H1 (cell line): ENCODE measurements around the gene INTS1. TPM values are rescaled to one million over a fixed set of nuclear protein-coding genes. Genes with fewer than 3 reads are reported as not detected.

Experiments
- CTCF ChIA-PET: fragments of 300-600 bp; sonication (Branson Sonifier 250); formaldehyde crosslinking; loops from one replicate; lab custom pipeline; 2021; ENCODE audit not compliant: partially characterized antibody; lab: Charles Lee
- POLR2A ChIA-PET: fragments of 300-600 bp; sonication (Branson Sonifier 250); formaldehyde crosslinking; loops from one replicate; lab custom pipeline; 2021; ENCODE audit warnings: inconsistent platforms; ENCODE audit not compliant: partially characterized antibody; lab: Charles Lee
- DNase-seq, 2 experiments: peaks; one replicate each; pipeline versions ENCODE4 v3.0.0 to v3.0.0-alpha.2; 2010 to 2022; ENCODE audit warnings: low spot score in 2 of 2, low read depth in 1 of 2, mixed read lengths in 1 of 2
- FAIRE-seq: peaks from 2 replicates; lab custom pipeline; 2011; peaks lifted over from hg19 to GRCh38; lab: Jason Lieb, UNC
- H2AFZ ChIP-seq: 2 replicates; pipeline ENCODE4 v1.8.1; 2012; ENCODE audit warnings: low read length, inconsistent platforms
- H2AK5ac ChIP-seq: 2 replicates; pipeline ENCODE4 v1.6.1; 2013; ENCODE audit warnings: low read depth, low read length
- H2BK120ac ChIP-seq: replicated peaks from 2 replicates; pipeline ENCODE3; 2013; ENCODE audit warnings: low read depth, low read length, inconsistent platforms
- H2BK12ac ChIP-seq: 2 replicates; pipeline ENCODE4 v1.6.1; 2013; ENCODE audit warnings: low read depth, low read length
- H2BK15ac ChIP-seq: 2 replicates; pipeline ENCODE4 v1.6.1; 2013; ENCODE audit warnings: low read length
- H2BK20ac ChIP-seq: 2 replicates; pipeline ENCODE4 v1.6.1; 2013; ENCODE audit warnings: low read length
- H2BK5ac ChIP-seq: 2 replicates; pipeline ENCODE4 v1.6.1; 2013; ENCODE audit warnings: low read depth, low read length
- H3K14ac ChIP-seq: 2 replicates; pipeline ENCODE4 v1.6.1; 2013; ENCODE audit warnings: inconsistent platforms; ENCODE audit not compliant: insufficient read length
- H3K18ac ChIP-seq: 2 replicates; pipeline ENCODE4 v1.6.1; 2013; ENCODE audit warnings: low read length; ENCODE audit errors: extremely low read depth
- H3K23ac ChIP-seq: 2 replicates; pipeline ENCODE4 v1.6.1; 2013; ENCODE audit warnings: inconsistent platforms; ENCODE audit not compliant: insufficient read length
- H3K23me2 ChIP-seq: 2 replicates; pipeline ENCODE4 v1.6.1; 2013; ENCODE audit warnings: low read depth, low read length
- H3K27ac ChIP-seq: 2 replicates; pipeline ENCODE4 v1.6.1; 2011; ENCODE audit warnings: low read depth, low read length, inconsistent platforms
- H3K27me3 ChIP-seq, 4 experiments: replicated peaks in 1 of 4; 1 replicate in 1 of 4; 2 replicates in 3 of 4; pipeline versions ENCODE4 v1.6.1 to v1.8.1; 2011 to 2013; ENCODE audit warnings: low read length in 3 of 4, mild to moderate bottlenecking in 3 of 4, inconsistent platforms in 2 of 4, mixed read lengths in 2 of 4, moderate library complexity in 1 of 4; ENCODE audit not compliant: control insufficient read depth in 3 of 4, insufficient read depth in 3 of 4; ENCODE audit errors: extremely low read depth in 1 of 4
- H3K36me3 ChIP-seq, 4 experiments: 2 replicates each; pipeline versions ENCODE4 v1.6.1 to v1.8.1; 2011 to 2013; ENCODE audit warnings: mild to moderate bottlenecking in 4 of 4, low read length in 3 of 4, moderate library complexity in 2 of 4, control low read depth in 1 of 4, inconsistent platforms in 1 of 4; ENCODE audit not compliant: insufficient read depth in 4 of 4, control insufficient read depth in 2 of 4
- H3K4ac ChIP-seq: replicated peaks from 2 replicates; pipeline ENCODE3; 2013; ENCODE audit warnings: low read length, low read depth, mixed read lengths, inconsistent platforms; ENCODE audit not compliant: insufficient read length
- H3K4me1 ChIP-seq, 4 experiments: replicated peaks in 1 of 4; 1 replicate in 1 of 4; 2 replicates in 3 of 4; pipeline versions ENCODE4 v1.6.1 to v1.8.1; 2011 to 2013; ENCODE audit warnings: low read length in 3 of 4, inconsistent platforms in 2 of 4, mixed read lengths in 1 of 4; ENCODE audit not compliant: insufficient read depth in 4 of 4, control insufficient read depth in 3 of 4
- H3K4me2 ChIP-seq, 2 experiments: 2 replicates each; pipeline versions ENCODE4 v1.6.1 to v1.8.1; 2011 to 2013; ENCODE audit warnings: low read depth in 2 of 2, low read length in 2 of 2, control low read depth in 1 of 2, inconsistent platforms in 1 of 2, mild to moderate bottlenecking in 1 of 2; ENCODE audit not compliant: insufficient read depth in 1 of 2
- H3K4me3 ChIP-seq, 4 experiments: fragments of 200-600, 300-600 bp in 1 of 4; sonication (generic), shearing (Covaris generic), sonication (Bioruptor Twin) in 1 of 4; 2 replicates each; pipeline versions ENCODE4 v1.5.1 to v1.8.1; 2011 to 2016; ENCODE audit warnings: low read length in 4 of 4, low read depth in 3 of 4, control low read depth in 2 of 4, inconsistent platforms in 2 of 4, mild to moderate bottlenecking in 2 of 4, mixed read lengths in 1 of 4, moderate library complexity in 1 of 4; ENCODE audit not compliant: insufficient read depth in 2 of 4; ENCODE audit errors: extremely low read depth in 1 of 4
- H3K56ac ChIP-seq: replicated peaks from 2 replicates; pipeline ENCODE3; 2013; ENCODE audit warnings: low read depth, mild to moderate bottlenecking, mixed read lengths, low read length, inconsistent platforms; ENCODE audit not compliant: insufficient read length
- H3K79me1 ChIP-seq: 2 replicates; pipeline ENCODE4 v1.6.1; 2013; ENCODE audit warnings: low read depth, low read length, control low read depth
- H3K79me2 ChIP-seq, 2 experiments: 2 replicates each; pipeline versions ENCODE4 v1.6.1 to v1.8.1; 2012 to 2013; ENCODE audit warnings: low read length in 2 of 2, mild to moderate bottlenecking in 2 of 2, inconsistent platforms in 1 of 2; ENCODE audit not compliant: insufficient read depth in 2 of 2, control insufficient read depth in 1 of 2
- H3K9ac ChIP-seq, 4 experiments: replicated peaks in 1 of 4; 1 replicate in 1 of 4; 2 replicates in 3 of 4; pipeline versions ENCODE4 v1.6.1 to v1.8.1; 2011 to 2013; ENCODE audit warnings: low read depth in 3 of 4, low read length in 3 of 4, control low read depth in 2 of 4, mild to moderate bottlenecking in 2 of 4, moderate library complexity in 2 of 4, inconsistent platforms in 1 of 4; ENCODE audit errors: extremely low read depth in 1 of 4
- H3K9me3 ChIP-seq, 2 experiments: 2 replicates each; pipeline versions ENCODE4 v1.6.1 to v1.8.1; 2012 to 2013; ENCODE audit warnings: mild to moderate bottlenecking in 2 of 2, moderate library complexity in 2 of 2, control low read depth in 1 of 2, inconsistent platforms in 1 of 2, low read depth in 1 of 2, low read length in 1 of 2, mixed read lengths in 1 of 2; ENCODE audit not compliant: insufficient read depth in 2 of 2
- H4K20me1 ChIP-seq, 2 experiments: replicated peaks in 1 of 2; 2 replicates each; pipeline versions ENCODE3 to v1.8.1; 2011 to 2013; ENCODE audit warnings: inconsistent platforms in 2 of 2, low read length in 2 of 2, mild to moderate bottlenecking in 1 of 2; ENCODE audit not compliant: insufficient read depth in 2 of 2, control insufficient read depth in 1 of 2
- H4K5ac ChIP-seq: 2 replicates; pipeline ENCODE4 v1.6.1; 2013; ENCODE audit warnings: low read length, low read depth, mixed read lengths, inconsistent platforms; ENCODE audit not compliant: insufficient read length
- H4K8ac ChIP-seq: 2 replicates; pipeline ENCODE4 v1.8.0; 2013; ENCODE audit warnings: mild to moderate bottlenecking, moderate library complexity, low read length, inconsistent platforms; ENCODE audit not compliant: insufficient read depth; ENCODE audit errors: extremely low read depth
- H4K91ac ChIP-seq: replicated peaks from 2 replicates; pipeline ENCODE3; 2013; ENCODE audit warnings: low read length, mixed read lengths, inconsistent platforms; ENCODE audit not compliant: insufficient read length
- ASH2L ChIP-seq: fragments of 200-600, 300-600 bp; sonication (generic); IDR thresholded peaks from one replicate; pipeline ENCODE4 v1.7.1; 2017; ENCODE audit warnings: low read length
- BRCA1 ChIP-seq: IDR thresholded peaks from 2 replicates; pipeline ENCODE4 v1.6.1; 2012; ENCODE audit warnings: low read depth, low read length, improper control_type of control experiment
- FOSL1 ChIP-seq: IDR thresholded peaks from 2 replicates; pipeline ENCODE4 v1.6.1; 2011; ENCODE audit warnings: mild to moderate bottlenecking, low read depth, low read length, moderate library complexity; ENCODE audit not compliant: insufficient read depth
- KDM1A ChIP-seq: fragments of 200-600, 300-600 bp; sonication (generic); IDR thresholded peaks from 2 replicates; pipeline ENCODE4 v1.7.1; 2016; ENCODE audit warnings: mild to moderate bottlenecking, low read length, borderline replicate concordance
- NRF1 ChIP-seq: IDR thresholded peaks from 2 replicates; pipeline ENCODE4 v1.6.1; 2011; ENCODE audit warnings: mild to moderate bottlenecking, low read depth, low read length, improper control_type of control experiment
- PHF8 ChIP-seq: fragments of 200-600 bp; sonication (generic); conservative IDR thresholded peaks from 2 replicates; pipeline ENCODE4 v1.7.1; 2012; ENCODE audit warnings: low read depth, mild to moderate bottlenecking, inconsistent platforms, low read length, moderate library complexity
- POLR2A ChIP-seq, 2 experiments: IDR thresholded peaks; 1 replicate in 1 of 2; 2 replicates in 1 of 2; pipeline ENCODE4 v1.6.1; 2011; ENCODE audit warnings: low read depth in 2 of 2, low read length in 2 of 2, mild to moderate bottlenecking in 2 of 2; ENCODE audit errors: control extremely low read depth in 1 of 2
- POLR2AphosphoS5 ChIP-seq: IDR thresholded peaks from 2 replicates; pipeline ENCODE4 v1.6.1; 2011; ENCODE audit warnings: low read depth, low read length
- SIRT6 ChIP-seq: IDR thresholded peaks from one replicate; pipeline ENCODE4 v1.7.1; 2012; ENCODE audit warnings: low read length, inconsistent platforms
- SIX5 ChIP-seq: IDR thresholded peaks from 2 replicates; pipeline ENCODE4 v1.6.1; 2011; ENCODE audit warnings: mild to moderate bottlenecking, low read depth, low read length
- SRF ChIP-seq: IDR thresholded peaks from 2 replicates; pipeline ENCODE4 v1.6.1; 2011; ENCODE audit warnings: mild to moderate bottlenecking, low read depth, low read length, moderate library complexity
- TCF12 ChIP-seq: IDR thresholded peaks from 2 replicates; pipeline ENCODE4 v1.6.1; 2011; ENCODE audit warnings: low read depth, mild to moderate bottlenecking, low read length
- WGBS, 2 experiments: shearing (Covaris generic) in 1 of 2; methylation state at CpG; one replicate each; pipeline versions ENCODE4 v1.1.6 to v1.1.7; 2013 to 2015; ENCODE audit warnings: low lambda C conversion rate in 2 of 2, mixed read lengths in 2 of 2, inconsistent platforms in 1 of 2, low coverage in 1 of 2, missing lambda C conversion rate in 1 of 2; ENCODE audit not compliant: insufficient replicate concordance in 2 of 2, insufficient coverage in 1 of 2, insufficient read length in 1 of 2; ENCODE audit errors: extremely low coverage in 1 of 2, missing lambda C conversion rate in 1 of 2; 5-methylcytosine and 5-hydroxymethylcytosine counted together
- polyA plus RNA-seq, 7 experiments: library from polyadenylated mRNA; depleted of rRNA in 3 of 7; stranded (reverse) in 5 of 7; unstranded in 2 of 7; fragments of >200 nt in 5 of 7; fragments of 200-250 nt in 2 of 7; gene quantifications; 1 replicate in 5 of 7; 2 replicates in 1 of 7; 4 replicates in 1 of 7; pipeline versions ENCODE4 v1.2.1 to v1.2.3, GENCODE V29; 2011 to 2013; ENCODE audit warnings: missing spikeins in 2 of 7, mixed read lengths in 2 of 7
- total RNA-seq: library from RNA; stranded (reverse); fragmentation: NEBNext Ultra II Directional; extraction: Animal tissue kit (Norgen Biotek cat#: 25700); gene quantifications from 2 replicates; pipeline ENCODE4 v1.2.1, GENCODE V29; 2021
- TF ChIP-seq, protein P1 (sequence below): IDR thresholded peaks from 2 replicates; pipeline ENCODE4 v1.6.1; 2012; ENCODE audit warnings: low read length, inconsistent platforms

The INTS1 gene
- total and polyA plus RNA-seq, 2 of the 8 experiments (the other 6 are each of a cell fraction or from before 2014, with no cell fraction given): 76.9 to 104 TPM

DNA sequence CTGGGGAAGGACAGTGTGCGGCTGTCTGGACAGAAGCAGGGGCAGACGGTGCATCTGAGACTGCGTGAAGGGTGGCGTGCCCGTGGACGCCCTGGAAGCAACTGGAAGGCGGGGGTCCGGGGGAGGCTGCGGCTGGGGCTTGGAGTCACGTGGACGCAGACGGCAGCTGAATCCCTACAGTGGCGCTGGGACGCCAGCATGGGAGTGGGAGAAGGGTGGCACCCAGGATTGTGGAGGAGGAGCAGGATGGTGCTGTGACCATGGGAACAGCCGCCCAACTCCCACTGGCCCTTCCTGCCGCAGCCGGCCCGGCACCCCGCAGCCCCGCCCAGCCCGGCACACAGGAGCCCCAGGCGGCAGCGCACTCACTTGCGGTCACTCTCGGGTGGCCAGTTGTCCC is 9.7 kb downstream of the INTS1 start:
- H2BK12ac ChIP-seq: no peak overlapping the region
- TF ChIP-seq, protein P1, sequence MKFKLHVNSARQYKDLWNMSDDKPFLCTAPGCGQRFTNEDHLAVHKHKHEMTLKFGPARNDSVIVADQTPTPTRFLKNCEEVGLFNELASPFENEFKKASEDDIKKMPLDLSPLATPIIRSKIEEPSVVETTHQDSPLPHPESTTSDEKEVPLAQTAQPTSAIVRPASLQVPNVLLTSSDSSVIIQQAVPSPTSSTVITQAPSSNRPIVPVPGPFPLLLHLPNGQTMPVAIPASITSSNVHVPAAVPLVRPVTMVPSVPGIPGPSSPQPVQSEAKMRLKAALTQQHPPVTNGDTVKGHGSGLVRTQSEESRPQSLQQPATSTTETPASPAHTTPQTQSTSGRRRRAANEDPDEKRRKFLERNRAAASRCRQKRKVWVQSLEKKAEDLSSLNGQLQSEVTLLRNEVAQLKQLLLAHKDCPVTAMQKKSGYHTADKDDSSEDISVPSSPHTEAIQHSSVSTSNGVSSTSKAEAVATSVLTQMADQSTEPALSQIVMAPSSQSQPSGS: no peak
- TF ChIP-seq SIRT6 (no peak), FOSL1 (no peak), SRF (no peak), NRF1 (no peak), TCF12 (no peak), PHF8 (no peak), BRCA1 (no peak), ASH2L (no peak), POLR2AphosphoS5 (no peak), KDM1A (no peak), POLR2A (IDR thresholded peaks at IDR 0.05; ENCODE audit: control extremely low read depth in 1 of 2, low read depth in 2 of 2, low read length in 2 of 2) (no peak), SIX5 (no peak)
- TF ChIP-seq, all 59 proteins: peak for 0
- Histone ChIP-seq H3K4me2 (no peak overlapping the region), H3K79me2 (no peaks in the 10 kb centered on the region), H3K14ac (no peak overlapping the region), H3K79me1 (no peaks in the 10 kb centered on the region), H4K8ac (no peak overlapping the region), H3K36me3 (peaks cover 7 to 66% (median 36%) of the 10 kb centered on the region in 4 experiments; a peak in 7 of 8 replicates), H3K23me2 (no peaks in the 10 kb centered on the region), H2AFZ (no peak overlapping the region), H3K27ac (no peak overlapping the region), H3K4me1 (no peaks in the 10 kb centered on the region), H3K4ac (no peak overlapping the region), H3K9ac (no peak overlapping the region), H2AK5ac (no peak overlapping the region), H3K4me3 (no peak overlapping the region), H2BK120ac (no peak overlapping the region), H3K23ac (no peak overlapping the region), H3K27me3 (no peaks in the 10 kb centered on the region), H3K56ac (no peak overlapping the region), H4K5ac (no peak overlapping the region), H4K91ac (no peak overlapping the region), H3K9me3 (no peaks in the 10 kb centered on the region), H2BK15ac (no peak overlapping the region), H2BK20ac (no peak overlapping the region), H2BK5ac (no peak overlapping the region), H3K18ac (no peak overlapping the region), H4K20me1 (peaks cover 6 to 11% of the 10 kb centered on the region in 2 experiments)
- POLR2A ChIA-PET: interaction anchor here (2.0 to 2.9 kb wide), 3 partner anchors 9 to 29 kb away, joined by 8 to 17 read pairs (median 9); partner anchors contain the start of gene INTS1
- DNase-seq: no peak
- FAIRE-seq: no peak
- 95% methylated on average over 21 of the region's 25 CpGs; no CpG with 5 or more reads in 1 of the 2 experiments for WGBS, 2 experiments
- CTCF ChIA-PET: interaction anchor here (2.0 kb wide), 1 partner anchor 20 kb away, joined by 6 read pairs; no protein-coding TSS in a partner anchor
